UCSD-AML1 (cell line): Measurements from ENCODE around the gene CCL20.

Source experiments
- DNase-seq: peaks from one replicate; lab custom pipeline; 2025; ENCODE audit not compliant: unreplicated experiment; lab: John Stamatoyannopoulos, UW

Gene CCL20

DNA sequence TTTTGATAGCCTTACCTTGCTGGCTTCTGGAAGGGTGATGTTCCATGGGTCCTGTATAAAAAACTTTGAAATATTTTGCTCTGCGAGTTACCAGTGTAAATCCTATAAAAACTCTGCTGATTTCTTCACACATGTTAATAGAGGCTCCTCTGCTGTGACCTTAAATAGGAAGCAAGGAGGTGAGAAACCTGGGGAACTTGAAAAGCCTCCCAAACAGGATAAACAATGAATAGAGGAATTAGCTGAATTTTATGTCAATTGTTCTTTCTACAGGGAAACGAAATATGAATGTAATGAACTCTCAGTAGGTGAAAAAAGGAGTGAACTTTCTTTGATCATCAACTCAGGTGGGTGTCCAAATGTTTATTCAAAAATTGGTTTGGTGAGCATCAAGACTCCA is 10.8 kb upstream of the CCL20 start:
- no peak for DNase-seq

DNA sequence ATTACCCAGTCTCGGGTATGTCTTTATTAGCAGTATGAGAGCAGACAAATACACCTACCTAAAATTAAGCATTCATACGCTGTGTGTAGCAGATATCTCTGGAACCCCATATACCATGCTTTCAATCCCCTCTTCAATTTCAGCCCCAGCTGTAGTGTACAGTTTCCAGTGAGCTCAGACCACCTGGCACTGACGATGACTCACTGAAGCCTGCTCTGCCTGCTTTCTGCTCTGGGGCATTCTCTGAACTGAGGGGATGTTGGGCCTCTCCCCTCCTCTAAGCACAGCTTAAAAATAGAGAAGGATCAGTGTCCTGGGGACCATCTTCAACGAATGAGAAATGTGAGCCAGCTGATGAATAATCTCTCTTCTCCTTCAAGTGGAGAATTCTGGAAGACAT is 8.7 kb upstream of the CCL20 start:
- DNase-seq = no peak

DNA sequence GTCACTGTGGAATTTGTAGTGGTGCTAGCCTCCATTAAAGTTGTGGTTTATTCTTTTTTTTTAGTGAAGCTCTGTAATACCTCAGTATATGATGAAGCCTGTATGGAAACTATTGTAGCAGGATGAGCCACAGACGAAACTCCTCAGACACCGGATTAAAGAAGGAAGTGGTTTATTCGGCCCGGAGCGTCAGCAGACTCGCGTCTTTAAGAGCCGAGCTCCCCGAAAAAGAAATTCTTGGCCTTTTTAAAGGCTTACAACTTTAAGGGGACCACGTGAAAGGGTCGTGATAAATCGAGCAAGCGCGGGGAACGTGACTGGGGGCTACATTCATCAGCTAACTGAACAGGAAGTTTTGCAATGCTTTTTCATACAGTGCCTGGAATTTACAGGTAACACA is 8.1 kb upstream of the CCL20 start:
- DNase-seq = peak; percentile 21

DNA sequence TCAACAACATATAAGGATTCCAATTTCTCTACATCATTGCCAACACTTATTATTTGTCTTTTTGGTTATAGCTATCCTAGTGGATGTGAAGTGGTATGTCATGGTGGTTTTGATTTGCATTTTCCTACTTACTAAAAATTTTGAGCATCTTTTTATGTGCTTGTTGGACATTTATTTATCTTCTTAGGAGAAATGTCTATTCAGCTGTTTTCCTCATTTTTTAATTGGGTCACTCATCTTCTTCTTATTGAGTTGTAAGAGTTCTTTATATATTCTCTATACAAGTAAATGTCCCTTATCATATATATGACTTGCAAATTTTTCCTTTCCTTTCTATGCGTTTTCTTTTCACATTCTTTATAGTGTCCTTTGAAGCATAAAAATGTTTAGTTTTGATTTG is 4.7 kb upstream of the CCL20 start:
- DNase-seq = no peak

DNA sequence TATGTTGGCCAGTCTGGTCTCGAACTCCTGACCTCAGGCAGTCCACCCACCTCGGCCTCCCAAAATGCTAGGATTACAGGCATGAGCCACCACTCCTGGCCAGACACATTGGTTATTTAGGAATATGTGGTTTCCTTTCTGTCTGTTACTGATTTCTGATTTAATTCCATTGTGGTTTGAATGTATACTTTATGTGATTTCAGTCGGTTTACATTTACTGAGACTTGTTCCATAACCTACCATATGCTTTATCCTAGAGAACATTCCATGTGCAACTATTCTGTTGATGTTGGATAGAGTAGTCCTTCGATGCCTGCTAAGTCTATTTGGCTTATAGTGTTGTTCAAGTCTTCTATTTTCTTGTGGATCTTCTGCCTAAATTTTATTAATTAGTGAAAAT is 1.6 kb upstream of the CCL20 start:
- DNase-seq = no peak

DNA sequence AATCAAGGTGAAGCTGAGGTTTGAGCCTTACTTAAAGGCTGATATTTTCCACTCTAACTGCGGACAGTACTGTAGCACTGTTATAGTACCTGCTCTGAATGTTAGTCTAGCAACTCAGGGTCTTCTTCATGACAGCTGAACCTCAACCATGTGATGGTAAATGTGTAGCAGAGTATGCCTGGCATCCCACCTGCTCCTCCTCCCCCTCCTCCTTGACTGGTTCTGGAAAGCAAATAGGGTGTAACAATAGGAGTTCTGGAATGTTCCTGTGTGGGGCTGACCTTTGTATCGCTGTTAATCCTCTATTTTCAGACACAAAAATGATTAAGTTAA is 447 bp upstream of the CCL20 start:
- no peak for DNase-seq

DNA sequence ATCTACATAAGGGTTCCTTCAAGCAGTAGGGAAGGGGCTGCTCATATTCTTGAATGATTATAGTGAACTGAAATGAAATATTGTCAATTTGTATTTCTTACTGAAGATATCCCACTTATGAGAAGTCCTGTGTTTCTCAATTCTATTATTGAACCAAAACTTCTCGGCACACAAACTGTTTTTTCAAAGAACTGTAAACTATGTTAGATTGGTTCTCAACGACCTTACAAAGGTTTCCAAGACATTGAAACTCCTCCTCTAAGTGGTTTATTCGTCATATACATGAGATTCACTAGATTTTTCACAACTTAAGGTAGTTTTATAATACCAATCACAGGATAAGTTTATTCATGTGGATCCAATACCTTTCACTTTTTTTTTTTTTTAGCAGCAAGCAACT is 1.4 kb downstream of the CCL20 start:
- no peak for DNase-seq

DNA sequence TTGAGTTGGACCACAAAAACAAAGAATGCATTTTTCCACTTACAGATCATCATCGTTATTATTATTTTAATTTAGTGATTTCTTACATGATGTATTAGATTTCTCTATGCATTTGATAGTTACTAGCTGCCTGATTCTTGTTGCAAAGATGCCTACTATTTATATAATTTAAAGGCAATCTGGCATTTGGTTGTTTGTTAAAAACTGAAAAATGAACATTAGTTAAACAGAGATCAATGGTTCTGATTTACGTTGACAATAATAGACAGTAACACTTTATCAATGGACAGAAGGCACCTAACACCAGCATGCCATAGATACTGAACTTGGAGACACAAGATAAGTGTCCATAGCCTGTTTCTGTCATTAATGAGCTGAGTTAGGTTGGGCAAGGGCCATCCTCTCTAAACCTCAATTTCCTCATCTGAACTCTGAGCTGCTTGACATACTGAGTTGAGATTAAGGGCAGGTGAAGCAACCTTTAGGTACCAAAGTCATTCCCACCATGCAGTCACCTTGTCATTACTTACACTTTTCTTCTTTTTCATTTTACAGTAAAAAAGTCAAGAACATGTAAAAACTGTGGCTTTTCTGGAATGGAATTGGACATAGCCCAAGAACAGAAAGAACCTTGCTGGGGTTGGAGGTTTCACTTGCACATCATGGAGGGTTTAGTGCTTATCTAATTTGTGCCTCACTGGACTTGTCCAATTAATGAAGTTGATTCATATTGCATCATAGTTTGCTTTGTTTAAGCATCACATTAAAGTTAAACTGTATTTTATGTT is 3.1 kb downstream of the CCL20 start:
- no peak for DNase-seq

DNA sequence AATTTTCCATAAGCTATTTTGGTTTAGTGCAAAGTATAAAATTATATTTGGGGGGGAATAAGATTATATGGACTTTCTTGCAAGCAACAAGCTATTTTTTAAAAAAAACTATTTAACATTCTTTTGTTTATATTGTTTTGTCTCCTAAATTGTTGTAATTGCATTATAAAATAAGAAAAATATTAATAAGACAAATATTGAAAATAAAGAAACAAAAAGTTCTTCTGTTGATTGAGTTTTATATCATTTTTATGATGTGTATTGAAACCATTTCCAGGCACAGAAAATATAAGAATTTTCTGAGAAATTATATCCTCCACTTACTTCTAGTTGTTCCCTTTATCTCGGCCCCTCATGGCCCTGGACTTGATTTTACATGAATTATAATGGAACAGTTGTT is 3.7 kb downstream of the CCL20 start:
- no peak for DNase-seq

DNA sequence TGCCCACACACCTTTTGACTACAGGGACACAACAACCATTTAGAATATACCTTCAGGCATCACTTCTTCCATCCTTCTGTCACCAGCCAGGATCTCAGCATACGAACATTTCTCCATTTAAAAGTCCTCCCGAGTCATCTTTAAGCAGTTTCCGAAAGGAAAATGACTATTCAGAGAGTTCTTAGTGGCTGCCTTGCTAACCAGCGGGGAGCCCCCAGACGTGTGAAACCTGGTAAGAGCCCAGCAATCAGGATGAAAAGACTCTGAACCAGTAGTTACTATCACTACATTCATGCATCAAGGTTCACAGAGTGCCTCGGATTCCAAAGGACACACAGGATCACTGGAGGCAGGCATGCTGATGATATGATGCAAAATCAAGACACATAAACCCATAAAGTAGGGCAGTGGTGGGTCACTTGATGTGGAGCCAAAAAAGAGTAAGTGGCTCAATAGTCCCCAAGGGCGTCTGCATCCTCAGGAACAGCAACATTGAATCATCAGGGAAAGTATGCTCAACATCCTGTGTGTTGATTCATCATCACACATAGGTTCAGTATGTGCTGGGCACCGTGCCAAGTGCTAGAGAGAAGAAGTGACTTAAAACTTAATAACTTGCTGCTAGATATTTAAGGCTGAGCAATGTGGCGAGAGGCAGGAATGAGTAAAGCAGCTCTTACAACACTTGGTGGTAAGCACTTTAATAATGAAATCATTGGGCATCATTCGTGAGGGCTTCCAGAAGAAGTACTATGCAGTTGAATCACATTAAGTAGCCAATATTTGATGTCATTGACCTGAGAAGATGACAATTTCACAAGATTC is 4.4 kb downstream of the CCL20 start:
- DNase-seq = peak; percentile 22

DNA sequence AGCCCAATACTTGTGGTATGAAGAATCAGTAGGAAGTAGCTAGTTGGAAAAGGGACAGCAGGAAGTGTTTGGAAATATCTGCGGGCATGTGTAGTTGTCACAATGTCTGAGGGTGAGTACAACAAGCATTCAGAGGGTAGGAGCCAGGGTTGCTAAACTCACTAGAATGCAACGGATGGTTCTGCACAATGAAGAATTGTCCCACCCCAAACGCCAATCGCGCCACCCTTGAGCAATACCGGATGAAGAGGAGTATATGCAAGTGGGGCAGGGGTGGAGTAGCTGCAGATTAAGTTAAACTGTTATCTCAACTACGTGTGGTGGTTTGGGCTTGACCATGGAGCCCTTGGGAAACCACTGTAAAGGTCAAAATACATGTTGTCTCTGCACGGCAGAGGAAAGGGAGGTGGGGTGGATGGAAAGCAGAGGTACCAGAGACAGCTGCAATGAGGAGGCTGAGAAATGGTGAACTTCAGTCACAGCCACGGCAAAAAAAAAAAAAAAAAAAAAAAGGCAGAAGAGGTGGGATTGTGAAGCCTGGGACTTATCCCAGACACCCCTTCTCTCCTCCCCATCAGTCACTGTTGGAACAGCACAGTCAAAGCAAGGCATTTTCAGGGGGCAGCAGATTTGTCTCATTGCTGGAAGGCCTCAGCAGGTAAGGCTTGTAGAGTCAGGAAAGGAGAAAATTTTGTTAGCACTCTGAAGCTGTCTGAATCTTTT is 5.2 kb downstream of the CCL20 start:
- DNase-seq = peak; percentile 11

DNA sequence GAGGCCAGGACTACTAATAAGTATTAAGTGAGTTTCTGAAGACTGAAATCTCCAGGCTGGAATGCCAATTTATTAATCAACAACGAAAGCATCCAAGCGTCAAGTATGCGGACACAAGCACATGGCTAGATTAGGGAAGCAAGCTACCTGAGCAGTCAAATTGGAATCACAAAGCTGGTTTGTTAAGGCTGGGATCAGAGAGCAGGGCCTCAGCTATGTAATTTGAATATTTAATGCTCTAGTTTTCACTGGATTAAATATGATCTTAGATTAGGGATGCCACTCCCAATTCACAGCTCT is 5.7 kb downstream of the CCL20 start:
- DNase-seq = no peak

DNA sequence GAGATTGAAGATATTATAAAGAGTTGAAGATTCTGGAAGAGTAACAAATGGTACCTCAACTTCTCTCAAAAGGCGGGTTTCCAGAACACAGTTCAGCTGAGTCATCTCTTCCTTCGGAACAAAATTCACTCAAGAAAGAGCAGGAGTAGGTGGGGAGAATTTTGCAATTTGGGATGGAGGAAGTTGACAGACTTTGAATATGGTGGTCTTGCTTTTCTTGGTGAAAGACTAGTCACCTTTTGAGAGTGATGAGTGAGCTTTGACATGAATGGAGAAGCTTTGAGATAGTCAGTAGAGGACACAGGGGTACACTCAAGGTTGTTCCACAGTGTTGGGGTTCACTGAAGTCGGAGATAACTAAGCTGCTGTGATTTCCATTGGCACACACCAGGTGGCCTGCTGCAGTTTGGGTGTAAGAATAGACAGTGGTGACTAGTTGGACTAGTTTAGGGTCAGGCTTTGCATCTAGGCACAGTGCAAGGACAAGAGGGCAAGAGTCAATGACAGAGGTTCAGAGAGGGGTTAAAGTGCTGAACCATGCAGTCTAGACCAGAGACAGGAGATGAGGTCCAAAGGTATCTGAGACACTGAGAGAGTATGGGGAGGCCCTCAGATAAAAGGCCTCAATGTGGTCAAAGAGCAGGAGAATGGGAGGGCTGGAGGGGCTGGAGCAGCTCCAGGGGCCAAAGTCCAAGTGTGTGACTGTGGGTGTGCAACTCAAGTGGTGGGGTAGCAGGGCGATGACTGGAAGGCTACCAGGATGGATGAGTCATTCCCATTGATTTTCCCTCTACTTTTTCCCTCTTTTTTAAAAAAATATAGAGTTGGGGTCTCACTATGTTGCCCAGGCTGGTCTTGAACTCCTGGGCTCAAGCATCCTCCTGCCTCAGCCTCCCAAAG is 7.7 kb downstream of the CCL20 start:
- no peak for DNase-seq

DNA sequence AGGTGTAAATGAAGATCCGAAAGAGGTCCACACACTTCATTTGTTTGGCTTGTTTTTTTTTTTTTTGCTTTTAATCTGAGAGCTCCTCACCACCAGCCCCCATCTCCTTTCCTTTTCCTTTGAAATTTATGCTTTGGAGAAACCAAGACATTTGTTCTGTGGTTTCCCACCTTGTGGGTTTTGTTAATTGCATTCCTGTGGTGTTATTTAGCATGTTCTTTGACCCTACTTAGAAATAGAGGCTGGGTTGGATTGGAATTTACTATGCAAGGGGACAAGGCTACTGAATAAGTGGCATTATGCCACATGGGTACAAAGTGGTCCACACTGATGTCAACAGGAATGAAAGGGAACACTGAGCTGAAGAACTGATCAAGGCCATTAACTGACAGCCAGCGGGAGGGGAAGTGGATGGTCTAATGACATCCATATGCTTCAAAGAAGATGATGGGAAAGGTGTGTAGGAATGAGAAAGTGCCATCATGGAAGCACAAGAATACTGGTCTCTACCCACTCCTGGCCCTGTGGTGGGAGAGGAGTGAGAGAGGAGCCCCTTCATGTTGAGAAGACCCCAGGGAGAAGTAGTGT is 8.9 kb downstream of the CCL20 start:
- DNase-seq = no peak

DNA sequence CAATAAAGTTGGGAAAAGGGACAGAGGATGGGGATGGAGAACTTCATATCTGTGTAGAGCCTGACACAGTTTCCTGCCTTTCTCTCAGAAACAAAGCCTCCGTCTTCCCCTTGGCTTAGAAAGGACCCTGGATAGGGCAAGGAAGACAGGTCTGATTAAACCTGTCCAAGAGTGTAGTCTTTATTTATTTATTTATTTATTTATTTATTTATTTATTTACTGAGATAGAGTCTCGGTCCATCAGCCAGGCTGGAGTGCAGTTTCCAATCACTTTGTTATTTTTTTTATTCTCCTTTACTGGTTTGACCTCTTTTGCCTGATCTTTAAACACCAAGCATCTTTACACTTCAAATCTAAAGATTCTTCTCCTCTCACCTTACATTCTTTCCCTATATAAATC is 10.3 kb downstream of the CCL20 start:
- no peak for DNase-seq

DNA sequence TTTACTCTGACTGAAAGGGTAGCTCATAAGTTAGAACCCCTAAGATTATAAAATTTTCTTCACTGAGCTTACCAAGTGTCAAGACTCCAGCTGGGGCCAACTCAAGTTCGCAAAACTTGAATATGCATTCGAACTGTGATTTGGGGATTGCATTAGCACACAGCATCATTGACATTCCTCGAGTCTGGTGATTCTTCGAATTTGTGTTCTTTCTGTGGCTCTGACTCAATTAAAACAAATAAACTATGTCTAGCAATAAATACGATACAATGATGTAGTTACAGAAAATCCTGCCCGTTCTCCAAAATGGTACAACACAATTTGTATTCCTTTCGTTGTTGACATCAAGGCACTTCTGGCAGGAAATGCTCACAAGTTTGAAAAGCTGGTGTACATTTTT is 11.1 kb downstream of the CCL20 start:
- DNase-seq = no peak

DNA sequence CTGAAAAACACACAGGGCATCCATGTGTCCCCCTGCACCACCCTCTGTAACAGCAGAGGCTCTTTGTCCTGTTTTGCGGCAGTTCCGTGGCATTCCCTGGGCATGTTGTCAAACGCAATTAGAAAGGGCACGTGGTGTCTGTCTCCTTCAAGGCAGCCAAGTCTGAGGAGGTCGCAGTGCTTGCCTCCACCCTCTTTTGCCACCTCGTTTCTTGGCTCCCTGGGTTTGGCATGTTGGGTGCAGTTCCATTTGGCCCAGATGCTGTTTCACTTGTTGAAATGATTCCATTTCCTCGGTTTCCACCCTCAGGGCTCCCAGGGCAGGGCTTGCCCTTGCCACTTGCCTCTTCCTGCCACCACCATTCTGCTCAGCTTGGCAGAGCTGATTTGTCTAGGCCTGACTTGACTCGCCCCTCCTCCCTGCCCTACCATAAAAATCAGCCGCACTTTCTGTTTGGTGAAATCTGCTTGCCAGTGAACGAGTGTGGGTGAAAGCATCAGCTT is 12.4 kb downstream of the CCL20 start:
- DNase-seq = no peak

DNA sequence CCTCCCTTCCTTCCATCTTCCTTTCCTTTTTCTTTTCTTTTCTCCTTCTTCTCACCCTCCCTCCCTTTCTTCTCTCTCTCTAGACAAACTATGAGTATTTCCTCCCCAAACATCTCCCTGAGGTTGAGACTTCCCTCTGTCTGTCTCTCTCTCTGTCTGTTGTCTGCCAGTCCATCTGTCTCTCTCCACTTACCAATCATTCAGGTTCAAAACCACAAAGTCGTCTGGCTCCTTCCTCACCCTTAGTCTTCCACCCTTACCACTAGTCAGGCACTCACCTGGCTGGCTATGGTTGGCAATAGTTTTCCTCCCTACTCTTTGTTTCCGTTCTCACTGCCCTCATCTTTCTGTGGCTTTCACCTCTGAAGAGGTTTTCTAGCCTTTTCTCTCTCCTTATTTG is 12.9 kb downstream of the CCL20 start:
- no peak for DNase-seq

DNA sequence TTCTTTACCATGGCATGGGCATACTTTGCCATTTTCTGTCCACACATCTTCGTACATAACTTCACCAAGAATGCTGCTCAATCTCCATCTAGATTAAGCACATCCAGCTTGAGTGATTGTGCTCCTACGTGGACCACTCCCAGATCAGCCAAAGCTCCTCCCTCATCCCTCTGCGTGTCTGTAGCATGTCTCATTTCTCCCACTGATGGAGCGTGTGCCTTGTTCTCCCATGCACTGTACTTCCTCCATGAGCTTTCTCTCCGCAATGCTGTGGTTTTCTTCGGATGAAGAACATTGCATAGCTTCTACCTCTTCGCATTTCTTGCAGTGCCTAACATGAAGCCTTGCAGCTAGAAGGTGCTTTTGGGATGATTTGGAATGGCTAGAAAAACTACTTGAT is 13.5 kb downstream of the CCL20 start:
- no peak for DNase-seq

DNA sequence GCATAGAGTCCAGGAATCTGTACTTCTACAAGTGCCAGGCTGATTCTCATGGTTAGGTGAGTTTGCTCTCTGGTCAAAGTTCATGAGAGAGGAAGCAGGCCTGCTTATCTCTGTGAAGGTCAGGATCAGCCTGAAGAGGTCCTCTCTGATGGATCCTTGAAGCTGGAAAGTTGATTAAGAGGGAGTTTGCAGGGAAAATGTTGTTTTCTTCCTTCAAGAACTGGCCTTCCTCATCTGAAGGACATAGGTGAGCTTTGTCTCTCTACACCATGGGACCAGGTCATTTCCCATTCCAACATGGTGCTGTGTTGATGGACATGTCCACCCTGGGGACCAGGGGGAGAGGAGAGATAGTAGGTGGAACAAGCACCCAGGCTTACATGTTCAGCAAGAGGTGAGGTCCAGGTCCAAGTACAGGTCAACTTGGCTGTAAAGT is 14.9 kb downstream of the CCL20 start:
- DNase-seq = no peak

DNA sequence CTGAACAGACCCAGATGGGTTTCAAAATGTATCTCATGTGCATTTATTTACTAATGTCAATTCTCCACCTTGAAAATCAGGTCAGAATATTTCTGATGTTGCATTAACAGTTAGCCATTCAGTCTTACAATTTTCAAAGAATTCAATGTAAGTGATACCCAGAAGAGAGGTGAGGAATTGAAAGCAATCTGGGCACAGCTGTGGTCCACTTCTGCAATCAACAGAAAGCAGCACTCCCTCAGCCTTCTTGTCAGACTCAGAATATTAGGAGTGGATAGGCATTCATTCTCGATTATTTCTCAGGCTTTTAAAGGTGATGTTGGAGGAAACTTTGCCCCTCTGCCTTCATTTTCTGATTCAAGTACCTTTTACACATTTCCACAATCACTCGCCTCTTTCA is 15.7 kb downstream of the CCL20 start:
- no peak for DNase-seq
